Endothelial cell of umbilical vein (primary cell): ENCODE measurements around the gene C1QL2. TPM values are rescaled to one million over a fixed set of nuclear protein-coding genes. Genes with fewer than 3 reads are reported as not detected.

Experiments used
- BruUV-seq: library from RNA; stranded (reverse); fragments of 400-500 nt; replicated peaks from 2 replicates; lab custom pipeline; 2021; lab: Mats Ljungman, UMichigan
- CTCF ChIA-PET: fragments of 300-600, 350-600 bp; sonication (Branson Sonifier 250); formaldehyde crosslinking; loops from one replicate; lab custom pipeline; 2021; ENCODE audit warnings: antibody characterized with exemption, inconsistent platforms; lab: Charles Lee
- POLR2A ChIA-PET: fragments of 300-600, 350-600 bp; sonication (Branson Sonifier 250); formaldehyde crosslinking; loops from one replicate; lab custom pipeline; 2021; ENCODE audit warnings: antibody characterized with exemption, inconsistent platforms; lab: Charles Lee
- DNase-seq: peaks from one replicate; pipeline ENCODE4 v3.0.0-alpha.2; 2011; ENCODE audit warnings: low read depth, low spot score
- FAIRE-seq: peaks from 2 replicates; lab custom pipeline; 2011; peaks lifted over from hg19 to GRCh38; lab: Jason Lieb, UNC
- H2AFZ ChIP-seq: 2 replicates; pipeline ENCODE4 v1.6.0; 2012; ENCODE audit warnings: low read depth, low read length, control low read depth, inconsistent platforms
- H3K27ac ChIP-seq: 2 replicates; pipeline ENCODE4 v1.5.1; 2011; ENCODE audit warnings: low read depth, mild to moderate bottlenecking, control low read depth, low read length, moderate library complexity; ENCODE audit not compliant: insufficient read depth
- H3K27me3 ChIP-seq, 2 experiments: 2 replicates each; pipeline versions ENCODE4 v1.6.0 to v1.6.1; 2011; ENCODE audit warnings: low read length in 2 of 2, mixed read lengths in 1 of 2; ENCODE audit not compliant: control insufficient read depth in 2 of 2, insufficient read depth in 2 of 2
- H3K36me3 ChIP-seq, 2 experiments: 2 replicates in 1 of 2; 3 replicates in 1 of 2; pipeline ENCODE4 v1.5.1; 2011; ENCODE audit warnings: low read length in 2 of 2, mild to moderate bottlenecking in 1 of 2, moderate library complexity in 1 of 2; ENCODE audit not compliant: control insufficient read depth in 2 of 2, insufficient read depth in 2 of 2; ENCODE audit errors: extremely low read depth in 1 of 2
- H3K4me1 ChIP-seq: 3 replicates; pipeline ENCODE4 v1.5.1; 2011; ENCODE audit warnings: mild to moderate bottlenecking, low read length; ENCODE audit not compliant: control insufficient read depth, insufficient read depth; ENCODE audit errors: extremely low read depth
- H3K4me2 ChIP-seq: 2 replicates; pipeline ENCODE4 v1.6.1; 2011; ENCODE audit warnings: low read length, control low read depth, mixed read lengths; ENCODE audit not compliant: insufficient read depth
- H3K4me3 ChIP-seq, 3 experiments: fragments of 200-600 bp in 1 of 3; sonication (generic), shearing (Covaris generic) in 1 of 3; replicated peaks in 1 of 3; 2 replicates each; pipeline ENCODE4 v1.5.1; 2011 to 2016; ENCODE audit warnings: control low read depth in 3 of 3, low read length in 3 of 3, mild to moderate bottlenecking in 2 of 3, inconsistent platforms in 1 of 3, low read depth in 1 of 3, moderate library complexity in 1 of 3; ENCODE audit not compliant: insufficient read depth in 1 of 3
- H3K79me2 ChIP-seq: 2 replicates; pipeline ENCODE4 v1.6.0; 2012; ENCODE audit warnings: low read length, inconsistent platforms; ENCODE audit not compliant: control insufficient read depth, insufficient read depth
- H3K9ac ChIP-seq: replicated peaks from 2 replicates; pipeline ENCODE3; 2011; ENCODE audit warnings: low read length, control low read depth; ENCODE audit not compliant: insufficient read depth; ENCODE audit errors: extremely low read depth
- H3K9me1 ChIP-seq: replicated peaks from 3 replicates; pipeline ENCODE4 v1.6.0; 2011; ENCODE audit warnings: mild to moderate bottlenecking, low read length; ENCODE audit not compliant: control insufficient read depth, insufficient read depth; ENCODE audit errors: extremely low read depth
- H3K9me3 ChIP-seq: replicated peaks from 2 replicates; pipeline ENCODE4 v1.5.1; 2012; ENCODE audit warnings: low read length, inconsistent platforms; ENCODE audit not compliant: control insufficient read depth, insufficient read depth
- H4K20me1 ChIP-seq: replicated peaks from 2 replicates; pipeline ENCODE3; 2011; ENCODE audit warnings: mild to moderate bottlenecking, low read length; ENCODE audit not compliant: control insufficient read depth, insufficient read depth; ENCODE audit errors: extremely low read depth
- CTCF ChIP-seq, 2 donors: IDR thresholded peaks; 1 replicate in 1 of 2; 2 replicates in 1 of 2; pipeline ENCODE4 v1.5.1; 2011; ENCODE audit warnings: low read length in 2 of 2, mild to moderate bottlenecking in 2 of 2, moderate library complexity in 2 of 2, control low read depth in 1 of 2, inconsistent platforms in 1 of 2, low read depth in 1 of 2; ENCODE audit not compliant: insufficient read depth in 1 of 2; ENCODE audit errors: extremely low read depth in 1 of 2
- EZH2 ChIP-seq: IDR thresholded peaks from 2 replicates; pipeline ENCODE4 v1.6.1; 2012; ENCODE audit warnings: borderline replicate concordance, low read depth, mild to moderate bottlenecking, moderate library complexity, low read length, inconsistent platforms; ENCODE audit not compliant: severe bottlenecking
- FOS ChIP-seq: IDR thresholded peaks from 2 replicates; pipeline ENCODE4 v1.6.1; 2011; ENCODE audit warnings: mild to moderate bottlenecking, low read length, moderate library complexity, borderline replicate concordance; ENCODE audit not compliant: insufficient read depth
- GATA2 ChIP-seq: IDR thresholded peaks from 2 replicates; pipeline ENCODE4 v1.7.0; 2011; ENCODE audit warnings: low read depth, mild to moderate bottlenecking, moderate library complexity, mixed read lengths, low read length; ENCODE audit not compliant: insufficient read length, insufficient read depth
- JUN ChIP-seq: IDR thresholded peaks from 2 replicates; pipeline ENCODE4 v1.6.1; 2011; ENCODE audit warnings: borderline replicate concordance, low read depth; ENCODE audit not compliant: insufficient read length, insufficient read depth
- MAX ChIP-seq: IDR thresholded peaks from 2 replicates; pipeline ENCODE4 v1.6.1; 2011; ENCODE audit not compliant: insufficient read depth, insufficient read length
- MYC ChIP-seq: IDR thresholded peaks from one replicate; pipeline ENCODE4 v1.6.1; 2011; ENCODE audit warnings: mild to moderate bottlenecking, low read depth, low read length
- POLR2A ChIP-seq: IDR thresholded peaks from 2 replicates; pipeline ENCODE4 v1.6.1; 2012; ENCODE audit warnings: low read depth, mild to moderate bottlenecking, control low read depth, low read length
- POLR2AphosphoS5 ChIP-seq: IDR thresholded peaks from 2 replicates; pipeline ENCODE4 v1.6.1; 2012; ENCODE audit warnings: low read depth, mild to moderate bottlenecking, control low read depth, low read length, moderate library complexity; ENCODE audit not compliant: insufficient read depth
- dilution Hi-C: fragments of 300-500 bp; cut with MboI; formaldehyde crosslinking; loops from one replicate; pipeline ENCODE4 v1.15.0; 2019; ENCODE audit warnings: low sequenced_read_pairs; ENCODE audit not compliant: extremely low pct_ligation_motif_present
- intact Hi-C: fragments of 100-400 bp; cut with micrococcal nuclease; formaldehyde crosslinking; loops from one replicate; pipeline ENCODE4 v1.10.0; 2022
- polyA plus RNA-seq, 4 experiments: library from polyadenylated mRNA; depleted of rRNA in 3 of 4; stranded (reverse) in 3 of 4; unstranded in 1 of 4; fragments of >200 nt; gene quantifications; 2 replicates each; pipeline versions ENCODE4 v1.2.1 to v1.2.3, GENCODE V29; 2011 to 2012; ENCODE audit warnings: missing spikeins in 1 of 4
- total RNA-seq: library from RNA; stranded (reverse); gene quantifications from 2 replicates; pipeline ENCODE4 v1.2.3, GENCODE V29; 2021

The C1QL2 gene
- total and polyA plus RNA-seq, 2 donors (not counting 3 experiments of a cell fraction or from before 2014, with no cell fraction given) = not detected

DNA sequence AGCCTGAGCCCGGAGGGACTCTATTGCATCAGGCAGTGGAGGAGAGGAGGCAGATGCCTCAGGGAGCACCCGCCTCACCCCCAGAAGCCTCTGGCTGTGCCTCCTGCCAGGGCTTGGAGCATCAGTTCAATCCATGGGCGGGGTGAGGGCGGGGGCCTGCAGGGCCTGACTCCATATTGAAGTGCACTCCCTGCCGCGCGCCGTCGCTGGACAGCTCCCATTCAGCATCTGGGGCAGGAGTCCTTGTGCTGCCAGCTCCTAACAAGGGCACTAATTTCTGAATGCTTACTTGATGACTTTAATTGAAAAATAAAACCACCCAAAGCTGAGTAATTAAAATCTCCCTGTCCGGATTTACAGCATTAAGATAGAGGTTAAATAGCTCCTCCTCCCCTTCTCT lies 23.8 kb downstream of the C1QL2 start:
- no peaks in the 10 kb centered on the region for H3K27me3 ChIP-seq
- no peak overlapping the region for H3K27ac ChIP-seq
- POLR2A ChIA-PET = no interaction called here
- no peaks in the 10 kb centered on the region for H3K36me3 ChIP-seq
- CTCF ChIA-PET = no interaction called here
- intact Hi-C loops (no loop called here), dilution Hi-C loops (no loop called here)
- FAIRE-seq = no peak
- TF ChIP-seq MAX (no peak), FOS (no peak), MYC (no peak), CTCF (IDR thresholded peaks at IDR 0.05; ENCODE audit: extremely low read depth in 1 of 2, insufficient read depth in 1 of 2, low read depth in 1 of 2, low read length in 2 of 2) (no peak), GATA2 (no peak), JUN (no peak), EZH2 (no peak), POLR2A (no peak), POLR2AphosphoS5 (no peak)
- H2AFZ ChIP-seq = no peak overlapping the region
- DNase-seq = no peak
- H3K9ac ChIP-seq = no peak overlapping the region
- H3K4me2 ChIP-seq = no peak overlapping the region
- H3K79me2 ChIP-seq = no peaks in the 10 kb centered on the region
- H4K20me1 ChIP-seq = no peaks in the 10 kb centered on the region
- no TSS peak for BruUV-seq
- no peak overlapping the region for H3K4me3 ChIP-seq
- H3K9me3 ChIP-seq = no peaks in the 10 kb centered on the region
- no peaks in the 10 kb centered on the region for H3K9me1 ChIP-seq
- no peaks in the 10 kb centered on the region for H3K4me1 ChIP-seq
